H7 (cell line): ENCODE results near the gene PHACTR3. TPM values are rescaled to one million over a fixed set of nuclear protein-coding genes. Genes with fewer than 3 reads are reported as not detected.

ENCODE experiments used
- DNase-seq: peaks from one replicate; pipeline ENCODE4 v3.0.0; 2012
- H3K27me3 ChIP-seq: 2 replicates; pipeline ENCODE4 v1.6.0; 2011; ENCODE audit warnings: mild to moderate bottlenecking, low read length; ENCODE audit not compliant: control insufficient read depth, insufficient read depth
- H3K36me3 ChIP-seq: replicated peaks from 2 replicates; pipeline ENCODE4 v1.5.1; 2011; ENCODE audit warnings: low read length; ENCODE audit not compliant: control insufficient read depth, insufficient read depth
- H3K4me3 ChIP-seq: 2 replicates; pipeline ENCODE4 v1.5.1; 2011; ENCODE audit warnings: low read depth, mild to moderate bottlenecking, control low read depth, low read length, moderate library complexity; ENCODE audit not compliant: insufficient read depth
- total RNA-seq: library from RNA; depleted of rRNA; stranded (reverse); fragments of >200 nt; shearing (Covaris generic); gene quantifications from 2 replicates; pipeline ENCODE4 v1.2.3, GENCODE V29; 2014

The PHACTR3 gene
- total RNA-seq, 1 experiment from 2014 or later: 0.03 TPM

- H3K27me3 ChIP-seq: no peaks in the 10 kb centered on the region
- peak; percentile 15 for DNase-seq
- no peak overlapping the region for H3K4me3 ChIP-seq
- no peaks in the 10 kb centered on the region for H3K36me3 ChIP-seq
These were observed 180.7 kb downstream of the PHACTR3 start for GRCh38 chr20:59784791-59785668.

GRCh38 chr20:59785669-59785959, 181.3 kb downstream of the PHACTR3 start:
- Histone ChIP-seq H3K4me3 (no peak overlapping the region), H3K27me3 (no peaks in the 10 kb centered on the region), H3K36me3 (no peaks in the 10 kb centered on the region)

GRCh38 chr20:59785986-59786795, 181.9 kb downstream of the PHACTR3 start:
- no peak overlapping the region for H3K4me3 ChIP-seq

More at GRCh38 chr20:59785669-59785959, 181.3 kb downstream of the PHACTR3 start:
- DNase-seq: no peak

GRCh38 chr20:59786801-59787537, 182.6 kb downstream of the PHACTR3 start:
- peak; percentile 6 for DNase-seq
- H3K27me3 ChIP-seq: no peaks in the 10 kb centered on the region
- H3K4me3 ChIP-seq: no peak overlapping the region
- no peaks in the 10 kb centered on the region for H3K36me3 ChIP-seq

More at GRCh38 chr20:59785986-59786795, 181.9 kb downstream of the PHACTR3 start:
- H3K36me3 ChIP-seq: no peaks in the 10 kb centered on the region
- H3K27me3 ChIP-seq: no peaks in the 10 kb centered on the region
- DNase-seq: peak; percentile 7

- H3K36me3 ChIP-seq: no peaks in the 10 kb centered on the region
- H3K4me3 ChIP-seq: no peak overlapping the region
- DNase-seq: peak; percentile 13
- H3K27me3 ChIP-seq: no peaks in the 10 kb centered on the region
These were observed 183.2 kb downstream of the PHACTR3 start for GRCh38 chr20:59787538-59787890.

- DNase-seq: no peak
- Histone ChIP-seq H3K4me3 (no peak overlapping the region), H3K27me3 (no peaks in the 10 kb centered on the region), H3K36me3 (no peaks in the 10 kb centered on the region)
These were observed 183.9 kb downstream of the PHACTR3 start for GRCh38 chr20:59788196-59788735.

- Histone ChIP-seq H3K27me3 (no peaks in the 10 kb centered on the region), H3K36me3 (no peaks in the 10 kb centered on the region), H3K4me3 (no peak overlapping the region)
- peak; percentile 8 for DNase-seq
These were observed 184.6 kb downstream of the PHACTR3 start for GRCh38 chr20:59788811-59789397.

GRCh38 chr20:59789686-59790085, 185.3 kb downstream of the PHACTR3 start:
- no peak overlapping the region for H3K4me3 ChIP-seq
- no peaks in the 10 kb centered on the region for H3K27me3 ChIP-seq
- DNase-seq: peak; percentile 35
- H3K36me3 ChIP-seq: no peaks in the 10 kb centered on the region

GRCh38 chr20:59790346-59790745, 186.0 kb downstream of the PHACTR3 start:
- peak; percentile 4 for DNase-seq
- no peaks in the 10 kb centered on the region for H3K36me3 ChIP-seq
- H3K4me3 ChIP-seq: no peak overlapping the region
- H3K27me3 ChIP-seq: no peaks in the 10 kb centered on the region

- DNase-seq: no peak
- Histone ChIP-seq H3K36me3 (no peaks in the 10 kb centered on the region), H3K27me3 (no peaks in the 10 kb centered on the region), H3K4me3 (no peak overlapping the region)
These were observed 188.0 kb downstream of the PHACTR3 start for GRCh38 chr20:59792300-59792699.

- Histone ChIP-seq H3K4me3 (no peak overlapping the region), H3K36me3 (no peaks in the 10 kb centered on the region), H3K27me3 (no peaks in the 10 kb centered on the region)
- DNase-seq: no peak
These were observed 190.2 kb downstream of the PHACTR3 start for GRCh38 chr20:59794555-59794954.

GRCh38 chr20:59800309-59800708, 196.0 kb downstream of the PHACTR3 start:
- no peaks in the 10 kb centered on the region for H3K27me3 ChIP-seq

GRCh38 chr20:59802018-59802417, 197.7 kb downstream of the PHACTR3 start:
- H3K4me3 ChIP-seq: no peak overlapping the region
- DNase-seq: peak; percentile 1

More at GRCh38 chr20:59800309-59800708, 196.0 kb downstream of the PHACTR3 start:
- Histone ChIP-seq H3K4me3 (no peak overlapping the region), H3K36me3 (no peaks in the 10 kb centered on the region)
- DNase-seq: no peak

More at GRCh38 chr20:59802018-59802417, 197.7 kb downstream of the PHACTR3 start:
- H3K36me3 ChIP-seq: no peaks in the 10 kb centered on the region
- H3K27me3 ChIP-seq: no peaks in the 10 kb centered on the region
